Stomach (tissue), 4 donors: ENCODE measurements around the gene CDK11A.
"Not testable (repeated sequence)": the region's sequence is repeated elsewhere in the genome, so short reads cannot be mapped to it uniquely, and the experiment has no call there.

ENCODE experiments used
- CTCF ChIP-seq, 7 experiments: fragments of 450-650 bp in 4 of 7; fragments of 200-600 bp in 3 of 7; sonication (generic) in 3 of 7; IDR thresholded peaks; one replicate each; pipeline ENCODE4 v1.5.1; 2016 to 2019; ENCODE audit warnings: antibody characterized with exemption in 7 of 7, control low read depth in 2 of 7, mild to moderate bottlenecking in 1 of 7
- EP300 ChIP-seq: sonication (generic); formaldehyde crosslinking; IDR thresholded peaks from one replicate; pipeline ENCODE4 v1.6.1; 2017; ENCODE audit warnings: antibody characterized with exemption
- POLR2A ChIP-seq, 4 donors: fragments of 450-650 bp; IDR thresholded peaks; one replicate each; pipeline ENCODE4 v1.6.1; 2016; ENCODE audit warnings: antibody characterized with exemption in 4 of 4, control low read depth in 2 of 4, mild to moderate bottlenecking in 1 of 4, moderate library complexity in 1 of 4

GRCh38 chr1:1700067-1700466, 24.1 kb downstream of the CDK11A start:
- TF ChIP-seq POLR2A (IDR thresholded peaks at IDR 0.05); CTCF (IDR thresholded peaks at IDR 0.05); EP300: not testable (repeated sequence)
